Duodenal mucosa (tissue), 2 donors: Measurements from ENCODE around the gene OR4X1.
"Not testable (repeated sequence)": the region's sequence is repeated elsewhere in the genome, so short reads cannot be mapped to it uniquely, and the experiment has no call there.

Experiments
- H3K27ac ChIP-seq: one replicate; pipeline ENCODE4 v1.7.0; 2013; ENCODE audit warnings: low read depth, low read length
- H3K27me3 ChIP-seq, 2 donors: one replicate each; pipeline ENCODE4 v1.7.0; 2013; ENCODE audit warnings: low read length in 2 of 2, control low read depth in 1 of 2; ENCODE audit not compliant: insufficient read depth in 2 of 2, control insufficient read depth in 1 of 2
- H3K36me3 ChIP-seq, 2 donors: one replicate each; pipeline ENCODE4 v1.7.0; 2013; ENCODE audit warnings: low read length in 2 of 2, control low read depth in 1 of 2; ENCODE audit not compliant: insufficient read depth in 2 of 2, control insufficient read depth in 1 of 2
- H3K4me1 ChIP-seq, 2 donors: one replicate each; pipeline ENCODE4 v1.7.0; 2013; ENCODE audit warnings: low read length in 2 of 2, control low read depth in 1 of 2; ENCODE audit not compliant: insufficient read depth in 2 of 2, control insufficient read depth in 1 of 2
- H3K4me3 ChIP-seq, 2 donors: one replicate each; pipeline ENCODE4 v1.7.0; 2013; ENCODE audit warnings: low read length in 2 of 2, low read depth in 1 of 2
- H3K9ac ChIP-seq, 2 donors: one replicate each; pipeline ENCODE4 v1.7.0; 2013; ENCODE audit warnings: low read length in 2 of 2, low read depth in 1 of 2
- H3K9me3 ChIP-seq, 2 donors: one replicate each; pipeline ENCODE4 v1.7.0; 2013; ENCODE audit warnings: low read length in 2 of 2, control low read depth in 1 of 2; ENCODE audit not compliant: control insufficient read depth in 1 of 2

The OR4X1 gene

GRCh38 chr11:48305923-48306322, 42.3 kb downstream of the OR4X1 start, which contains the start of gene OR4S1:
Gene OR4S1, plus strand, starts transcription at chr11:48306223. Its CDS starts 0 bp downstream, at chr11:48306223.
- no peaks in the 10 kb centered on the region for H3K36me3 ChIP-seq
- no peak within 1 kb of the TSS for H3K27ac ChIP-seq
- no peaks in the 10 kb centered on the region for H3K4me1 ChIP-seq
- H3K9me3 ChIP-seq, result no peaks in the 10 kb centered on the region
- no peaks in the 10 kb centered on the region for H3K27me3 ChIP-seq
- H3K4me3 ChIP-seq, result no peak within 1 kb of the TSS
- no peak within 1 kb of the TSS for H3K9ac ChIP-seq

- H3K27me3 ChIP-seq, result no peaks in the 10 kb centered on the region
- no peaks in the 10 kb centered on the region for H3K4me1 ChIP-seq
- H3K27ac ChIP-seq, result no peak overlapping the region
- no peak overlapping the region for H3K9ac ChIP-seq
- H3K36me3 ChIP-seq, result no peaks in the 10 kb centered on the region
- H3K9me3 ChIP-seq, result peaks cover 0 to 2% of the 10 kb centered on the region in 2 donors
- no peak overlapping the region for H3K4me3 ChIP-seq
These were observed 44.2 kb downstream of the OR4X1 start for GRCh38 chr11:48307760-48308386.

GRCh38 chr11:48313590-48313989, 49.9 kb downstream of the OR4X1 start:
- H3K36me3 ChIP-seq, H3K27me3 ChIP-seq, H3K27ac ChIP-seq, H3K4me3 ChIP-seq, H3K9me3 ChIP-seq, H3K9ac ChIP-seq, H3K4me1 ChIP-seq: not testable (repeated sequence)
